Measurements from ENCODE around the gene DMRTB1.

- TF ChIP-seq POLR2A (IDR thresholded peaks at IDR 0.05; ENCODE audit: low read depth, low read length) (no peak), POLR2AphosphoS5 (IDR thresholded peaks at IDR 0.05; ENCODE audit: low read depth, low read length) (no peak)
These were observed 11.8 kb downstream of the DMRTB1 start for GRCh38 chr1:53471000-53471399.

All from GM12892 (cell line).